Measurements from ENCODE around the gene VAT1. TPM values are rescaled to one million over a fixed set of nuclear protein-coding genes. Genes with fewer than 3 reads are reported as not detected.

The VAT1 gene
- total RNA-seq, 4 donors from 2014 or later = 203 to 246 (median 228) TPM

- DNase-seq (ENCODE audit: low spot score in 2 of 2) = no peak
- H3K36me3 ChIP-seq = peaks cover 0 to 53% (median 0%) of the 10 kb centered on the region in 3 donors
- H3K27me3 ChIP-seq = no peaks in the 10 kb centered on the region
- WGBS, 2 donors = 54 to 56% methylated on average over 19 of the region's 19 CpGs
- H3K9me3 ChIP-seq = no peaks in the 10 kb centered on the region
- H3K27ac ChIP-seq = peak overlapping the region in 2 of 4 donors; percentile 94 to 97
- H3K4me1 ChIP-seq = peaks cover 0 to 80% (median 47%) of the 10 kb centered on the region in 4 donors
- TF ChIP-seq CTCF (IDR thresholded peaks at IDR 0.05) (no peak), EP300 (IDR thresholded peaks at IDR 0.05) (no peak), POLR2A (IDR thresholded peaks at IDR 0.05) (no peak)
- H3K4me3 ChIP-seq = no peak overlapping the region
These were observed 4.0 kb downstream of the VAT1 start for GRCh38 chr17:43018008-43018853.

GRCh38 chr17:43016216-43016615, 6.0 kb downstream of the VAT1 start:
- Histone ChIP-seq H3K9me3 (no peaks in the 10 kb centered on the region), H3K4me1 (peaks cover 0 to 93% (median 50%) of the 10 kb centered on the region in 4 donors), H3K27ac (peak overlapping the region in 3 of 4 donors; percentile 70 to 88 (median 76)), H3K36me3 (peaks cover 0 to 59% (median 0%) of the 10 kb centered on the region in 3 donors), H3K27me3 (no peaks in the 10 kb centered on the region), H3K4me3 (no peak overlapping the region)
- TF ChIP-seq EP300 (IDR thresholded peaks at IDR 0.05) = no peak
- no peak for TF ChIP-seq CTCF (IDR thresholded peaks at IDR 0.05)
- no peak for TF ChIP-seq POLR2A (IDR thresholded peaks at IDR 0.05)
- no peak for DNase-seq (ENCODE audit: low spot score in 2 of 2)
- 81 to 92% methylated on average over 4 of the region's 7 CpGs for WGBS, 2 donors

GRCh38 chr17:43015579-43015978, 6.6 kb downstream of the VAT1 start:
- TF ChIP-seq CTCF (IDR thresholded peaks at IDR 0.05) (no peak), POLR2A (IDR thresholded peaks at IDR 0.05) (no peak), EP300 (IDR thresholded peaks at IDR 0.05) (peak in 1 of 2 donors; percentile 52)
- Histone ChIP-seq H3K27ac (peak overlapping the region; percentile 49 to 88 (median 73)), H3K27me3 (no peaks in the 10 kb centered on the region), H3K4me1 (peaks cover 0 to 94% (median 56%) of the 10 kb centered on the region in 4 donors), H3K9me3 (no peaks in the 10 kb centered on the region), H3K4me3 (no peak overlapping the region), H3K36me3 (peaks cover 0 to 59% (median 0%) of the 10 kb centered on the region in 3 donors)
- no peak for DNase-seq (ENCODE audit: low spot score in 2 of 2)
- WGBS, 2 donors = 25 to 35% methylated on average over 9 of the region's 9 CpGs

- Histone ChIP-seq H3K9me3 (no peaks in the 10 kb centered on the region), H3K27me3 (no peaks in the 10 kb centered on the region), H3K27ac (peak overlapping the region; percentile 49 to 88 (median 73)), H3K4me3 (no peak overlapping the region), H3K36me3 (peaks cover 0 to 59% (median 0%) of the 10 kb centered on the region in 3 donors), H3K4me1 (peaks cover 0 to 94% (median 51%) of the 10 kb centered on the region in 4 donors)
- TF ChIP-seq EP300 (IDR thresholded peaks at IDR 0.05) (no peak), POLR2A (IDR thresholded peaks at IDR 0.05) (no peak), CTCF (IDR thresholded peaks at IDR 0.05) (no peak)
- DNase-seq (ENCODE audit: low spot score in 2 of 2) = no peak
- WGBS, 2 donors = 59 to 67% methylated on average over 8 of the region's 8 CpGs
These were observed 7.3 kb downstream of the VAT1 start for GRCh38 chr17:43014649-43015542.

Data from tibial nerve (tissue), 4 donors.